Activated CD4-positive, alpha-beta T cell treated with anti-CD3 and anti-CD28 coated beads, Interleukin-2, Interleukin-4, amounts not matched to agents 100 ng/mL and 50 ng/mL, durations not matched to agents 16 hours and 8 hours (primary cell): ENCODE data around the gene NRXN3.

Source experiments
- DNase-seq: peaks from one replicate; pipeline ENCODE4 v3.0.0-alpha.2; 2020; ENCODE audit warnings: low spot score

NRXN3 gene

DNA sequence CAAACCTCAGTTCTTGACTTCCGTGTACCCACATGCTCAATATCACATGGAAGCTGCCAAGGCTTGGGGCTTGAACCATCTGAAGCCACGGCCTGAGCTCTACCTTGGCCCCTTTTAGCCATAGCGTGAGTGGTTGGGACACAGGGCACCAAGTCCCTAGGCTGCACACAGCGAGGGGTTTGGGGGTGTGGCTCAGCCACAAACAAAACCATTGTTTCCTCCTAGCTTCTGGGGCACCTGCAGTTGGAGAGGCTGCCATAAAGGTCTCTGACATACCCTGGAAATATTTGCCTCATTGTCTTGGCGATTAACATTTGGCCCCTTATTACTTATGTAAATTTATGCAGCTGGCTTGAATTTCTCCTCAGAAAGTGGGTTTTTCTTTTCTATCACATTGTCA lies 628.6 kb downstream of the NRXN3 start:
- DNase-seq: no peak

- no peak for DNase-seq
These were observed 635.4 kb downstream of the NRXN3 start for GRCh38 chr14:78805570-78805969.

GRCh38 chr14:78823035-78823434 lies 652.9 kb downstream of the NRXN3 start:
- no peak for DNase-seq

DNA sequence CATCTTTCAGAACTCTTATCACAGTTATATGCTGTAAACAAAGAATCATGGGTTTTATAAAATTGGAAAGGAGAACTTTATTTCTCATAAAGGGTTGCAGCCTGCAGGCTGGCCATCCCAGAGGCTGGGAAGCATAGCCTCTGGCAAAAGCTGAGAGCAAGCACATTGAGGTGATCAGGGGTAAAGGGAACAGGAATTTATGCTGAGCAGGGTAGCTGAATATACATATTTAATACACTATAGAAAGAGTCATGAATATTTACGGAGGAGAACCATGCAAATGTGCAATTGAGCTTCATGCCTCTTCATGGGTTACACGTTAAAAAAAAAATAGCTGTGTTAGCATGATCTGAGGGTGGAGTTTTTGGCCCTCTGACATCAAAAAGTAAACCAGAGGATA lies 653.3 kb downstream of the NRXN3 start:
- no peak for DNase-seq

DNA sequence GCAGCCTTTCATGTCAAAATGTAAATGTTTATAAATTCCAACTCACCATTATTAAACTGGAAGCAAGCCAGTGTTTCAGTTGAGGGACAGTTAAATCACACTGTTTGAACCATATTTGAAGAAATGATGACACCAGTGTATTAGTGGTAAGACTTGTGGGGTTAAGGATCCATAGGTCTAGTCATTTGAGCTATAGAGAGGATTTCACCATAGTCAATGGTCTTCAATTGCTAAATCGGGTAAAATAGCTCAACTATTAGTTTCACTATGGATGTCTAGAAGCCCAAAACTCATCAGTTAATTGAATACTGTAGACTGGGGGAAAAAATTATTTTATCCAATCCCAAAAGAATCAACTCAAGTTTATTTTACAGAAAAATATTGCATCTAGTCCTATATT lies 659.1 kb downstream of the NRXN3 start:
- DNase-seq: no peak

DNA sequence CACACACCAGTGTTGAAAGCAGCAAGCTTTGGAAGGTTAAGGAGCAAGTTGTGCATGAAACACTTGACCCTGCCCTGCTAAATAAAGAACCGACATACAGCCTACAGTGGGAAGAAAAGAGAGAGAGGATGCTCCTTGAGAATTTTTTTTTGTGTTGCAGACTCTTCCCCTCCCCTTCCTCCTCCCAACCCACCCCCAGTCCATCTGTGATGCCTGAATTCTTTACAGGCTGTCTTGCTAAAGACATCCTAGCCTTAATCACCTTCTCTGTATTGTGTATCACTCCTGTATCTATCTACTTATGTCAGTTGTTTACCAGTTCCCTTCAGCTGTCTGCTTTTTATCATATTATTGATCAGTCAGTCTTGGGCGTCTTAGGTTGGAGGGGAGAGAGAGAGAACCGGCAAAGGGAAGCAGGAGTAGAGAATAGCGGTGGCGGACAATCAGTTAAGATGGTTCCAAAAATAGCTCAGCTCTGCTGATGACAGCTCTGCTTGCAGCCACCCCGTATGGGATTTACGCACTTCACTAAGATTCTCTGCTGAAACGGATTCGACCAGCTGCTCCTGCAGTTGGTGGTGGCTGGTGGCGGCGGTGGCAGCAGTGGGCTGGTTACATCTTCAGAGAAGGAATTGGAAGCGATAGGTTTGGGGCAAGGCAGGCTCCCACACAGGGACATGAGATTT lies 664.7 kb downstream of the NRXN3 start:
- no peak for DNase-seq

DNA sequence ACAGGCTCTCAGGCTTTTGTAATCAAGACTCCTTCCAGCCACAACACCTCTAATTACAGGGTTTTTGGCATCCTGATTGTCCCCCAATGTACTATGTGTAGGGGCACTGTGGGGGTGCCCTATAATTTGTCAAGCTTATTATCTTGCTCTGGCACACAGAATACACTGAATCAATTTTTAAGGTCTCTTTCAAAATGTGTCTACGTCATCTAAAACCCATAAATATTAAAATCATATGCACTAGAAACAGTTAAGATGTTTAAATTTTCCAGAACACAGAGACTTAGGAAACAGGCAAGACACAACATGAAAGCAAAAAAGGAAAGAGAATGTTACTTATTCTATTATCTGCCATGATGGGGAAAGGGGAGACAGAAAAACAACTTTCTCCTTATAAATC lies 665.7 kb downstream of the NRXN3 start:
- DNase-seq: no peak

DNA sequence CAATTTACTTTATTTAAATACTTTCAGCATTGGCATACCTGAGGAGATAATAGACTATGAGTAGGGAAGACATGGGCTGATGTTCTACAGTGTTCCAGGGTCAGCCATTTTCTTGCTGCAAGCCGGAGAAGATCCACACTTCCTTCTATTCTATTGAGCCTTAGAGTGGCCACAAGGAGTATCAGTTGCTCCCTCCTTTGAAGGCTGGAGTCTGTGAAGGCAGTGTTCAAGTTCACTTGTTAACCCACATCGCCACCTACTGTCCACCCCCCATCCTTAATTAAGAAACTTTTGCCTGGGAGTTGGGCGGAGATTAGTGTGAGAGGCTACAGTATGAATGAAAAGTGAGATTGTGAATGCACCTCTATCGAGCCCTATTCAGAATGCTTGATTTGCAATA lies 666.6 kb downstream of the NRXN3 start:
- peak; percentile 24 for DNase-seq

DNA sequence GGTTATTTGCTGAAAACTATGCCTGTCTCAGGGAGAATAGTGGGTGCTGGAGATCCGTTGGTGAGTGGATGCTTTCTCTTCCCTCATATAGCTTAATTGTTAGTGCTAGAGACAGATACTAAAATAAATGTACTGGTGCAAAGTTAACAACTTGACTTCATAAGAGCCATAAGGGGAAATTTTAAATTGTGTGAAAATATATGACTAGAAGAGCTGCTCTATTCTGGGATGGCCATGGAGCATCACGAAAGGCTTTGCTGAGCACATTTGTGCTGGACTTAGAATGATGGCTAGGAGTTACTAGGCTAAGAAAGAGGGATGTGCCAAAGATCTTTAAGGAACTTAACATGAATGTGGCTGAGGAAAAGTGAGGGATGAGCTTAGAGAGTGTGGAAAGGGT lies 668.8 kb downstream of the NRXN3 start:
- DNase-seq: no peak

- DNase-seq: no peak
These were observed 670.7 kb downstream of the NRXN3 start for GRCh38 chr14:78840898-78841297.

DNA sequence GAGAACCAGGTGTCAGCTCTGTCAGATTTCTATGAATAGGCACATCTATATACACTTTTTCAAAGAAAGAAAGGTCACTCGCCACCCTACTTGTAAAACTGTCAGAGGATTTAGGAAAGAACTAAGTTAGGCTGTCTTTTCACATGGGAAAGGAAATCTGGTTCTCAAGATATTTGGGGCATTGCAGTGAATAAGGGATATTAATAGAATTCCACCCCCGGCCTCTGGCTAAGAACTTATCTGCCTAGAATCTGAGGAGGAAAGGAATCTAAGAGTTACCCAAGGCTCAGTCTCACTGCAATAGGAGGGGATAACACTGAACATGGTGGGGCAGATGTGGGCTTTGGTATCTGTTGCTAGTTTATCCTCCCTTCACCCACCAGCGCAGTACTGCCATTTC lies 677.6 kb downstream of the NRXN3 start:
- DNase-seq: no peak

GRCh38 chr14:78848234-78848820 lies 678.2 kb downstream of the NRXN3 start:
- DNase-seq: peak; percentile 42

GRCh38 chr14:78849952-78850351 lies 679.8 kb downstream of the NRXN3 start:
- no peak for DNase-seq

- no peak for DNase-seq
These were observed 681.0 kb downstream of the NRXN3 start for GRCh38 chr14:78851189-78851588.

DNA sequence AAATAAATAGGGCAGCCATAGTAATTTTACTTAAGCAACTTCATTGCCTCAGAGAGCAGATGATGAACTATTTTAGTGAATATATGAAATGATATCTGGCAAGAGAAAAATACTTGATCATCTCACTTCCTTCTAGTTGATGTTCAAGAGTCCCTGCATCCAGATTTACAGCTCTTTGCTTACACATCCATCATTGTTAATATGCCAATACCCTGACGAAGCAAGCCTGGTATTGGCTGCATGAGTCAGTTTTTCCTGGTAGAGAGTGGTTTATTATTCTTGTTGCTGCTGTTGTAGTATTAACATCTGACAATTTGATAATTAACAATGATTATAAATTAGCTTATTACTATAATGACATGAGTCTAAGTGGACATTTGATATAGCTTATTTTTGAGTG lies 681.9 kb downstream of the NRXN3 start:
- DNase-seq: no peak

DNA sequence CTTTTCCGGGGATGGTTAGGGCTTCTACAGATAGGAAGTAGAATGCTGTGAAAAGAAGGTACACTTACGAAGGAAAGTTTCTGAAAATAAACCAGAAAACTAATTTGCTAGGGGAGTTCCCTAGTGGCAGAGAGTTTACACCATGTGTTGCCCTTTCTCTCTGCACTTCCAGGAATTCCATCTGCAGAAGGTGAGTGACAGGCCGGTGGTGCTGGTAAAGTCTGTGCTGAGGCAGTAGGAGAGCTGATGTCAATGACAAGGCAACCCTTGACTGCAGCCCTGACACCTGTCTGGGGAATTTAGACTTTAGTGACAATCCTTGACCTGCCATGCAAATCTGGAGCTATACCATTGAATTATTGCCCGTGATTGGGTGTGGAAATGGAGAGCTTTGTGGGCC lies 687.8 kb downstream of the NRXN3 start:
- DNase-seq: no peak

DNA sequence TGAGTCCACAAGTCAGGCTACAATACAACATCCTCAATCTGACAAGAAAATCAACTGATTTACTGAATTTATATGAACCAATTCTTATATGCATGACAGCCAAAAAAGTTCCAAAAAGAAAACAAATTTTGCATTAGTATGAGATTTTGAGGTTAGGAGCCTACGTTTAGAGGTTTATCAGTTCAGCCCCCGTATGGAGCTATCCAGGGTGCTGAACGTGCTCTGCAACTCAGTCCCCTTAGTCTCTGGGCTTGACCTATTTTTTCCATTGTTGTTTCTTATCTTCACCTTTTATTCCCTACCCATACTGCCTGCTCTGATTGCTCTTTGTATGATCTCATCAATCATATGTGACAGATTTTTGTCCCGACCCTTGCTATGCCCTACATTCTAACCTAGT lies 693.0 kb downstream of the NRXN3 start:
- DNase-seq: no peak

- no peak for DNase-seq
These were observed 702.7 kb downstream of the NRXN3 start for GRCh38 chr14:78872837-78873236.

DNA sequence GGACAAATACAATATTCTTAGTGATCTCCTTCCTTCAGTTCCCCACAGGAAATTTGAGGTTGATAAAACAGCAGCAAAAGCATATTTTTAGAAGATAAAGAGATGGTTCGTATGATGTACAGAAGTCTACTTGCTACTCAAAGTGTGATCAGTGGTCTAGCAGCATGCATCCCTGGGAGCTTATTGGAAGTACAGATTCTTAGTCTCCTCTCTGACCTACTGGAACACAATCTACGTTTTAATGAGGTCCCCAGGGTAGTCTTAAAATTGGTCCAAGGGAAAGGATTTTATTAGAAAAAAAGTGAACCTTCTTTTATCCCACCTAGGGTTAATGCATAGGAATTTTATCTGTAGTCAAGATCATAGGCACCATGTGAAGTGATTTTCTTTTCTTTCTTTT lies 703.4 kb downstream of the NRXN3 start:
- no peak for DNase-seq

DNA sequence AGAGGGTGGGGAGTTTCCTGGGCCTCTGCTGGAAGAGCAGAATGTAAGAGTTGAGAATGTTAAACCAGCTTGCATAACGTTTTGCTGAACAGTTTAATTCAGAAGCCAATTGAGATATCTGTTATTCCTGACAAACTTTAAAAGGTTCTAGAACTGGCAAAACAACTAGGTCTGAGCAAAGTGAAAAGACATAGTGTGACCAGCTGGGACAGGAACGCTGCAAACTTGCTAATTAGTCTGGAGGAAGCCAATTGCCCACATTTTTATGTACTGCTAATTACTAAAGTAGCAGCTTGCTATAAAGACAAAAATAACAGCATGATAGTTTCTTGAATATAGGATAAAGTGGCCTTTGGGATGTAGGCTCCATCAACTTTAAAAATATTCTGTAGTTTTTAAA lies 704.9 kb downstream of the NRXN3 start:
- no peak for DNase-seq

GRCh38 chr14:78885884-78886283 lies 715.7 kb downstream of the NRXN3 start:
- no peak for DNase-seq

DNA sequence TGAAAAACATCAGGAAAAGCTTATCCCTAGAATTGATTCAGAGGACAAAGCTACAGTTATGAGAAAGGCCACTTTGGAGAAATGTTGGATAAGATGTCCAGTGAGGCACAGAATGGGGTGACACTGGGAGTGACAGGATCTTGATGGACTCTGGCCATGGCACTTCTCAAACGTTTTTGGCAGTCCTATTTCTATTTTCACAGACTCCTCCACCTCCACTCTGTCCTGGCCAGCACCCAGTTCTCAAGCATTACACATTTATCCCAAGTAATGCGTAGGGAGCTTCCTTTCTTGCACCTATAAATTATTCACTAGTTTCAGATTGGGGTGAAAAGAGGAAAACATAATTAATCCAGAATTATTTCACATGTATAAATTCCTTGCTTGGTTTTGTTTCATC lies 727.3 kb downstream of the NRXN3 start:
- DNase-seq: no peak

DNA sequence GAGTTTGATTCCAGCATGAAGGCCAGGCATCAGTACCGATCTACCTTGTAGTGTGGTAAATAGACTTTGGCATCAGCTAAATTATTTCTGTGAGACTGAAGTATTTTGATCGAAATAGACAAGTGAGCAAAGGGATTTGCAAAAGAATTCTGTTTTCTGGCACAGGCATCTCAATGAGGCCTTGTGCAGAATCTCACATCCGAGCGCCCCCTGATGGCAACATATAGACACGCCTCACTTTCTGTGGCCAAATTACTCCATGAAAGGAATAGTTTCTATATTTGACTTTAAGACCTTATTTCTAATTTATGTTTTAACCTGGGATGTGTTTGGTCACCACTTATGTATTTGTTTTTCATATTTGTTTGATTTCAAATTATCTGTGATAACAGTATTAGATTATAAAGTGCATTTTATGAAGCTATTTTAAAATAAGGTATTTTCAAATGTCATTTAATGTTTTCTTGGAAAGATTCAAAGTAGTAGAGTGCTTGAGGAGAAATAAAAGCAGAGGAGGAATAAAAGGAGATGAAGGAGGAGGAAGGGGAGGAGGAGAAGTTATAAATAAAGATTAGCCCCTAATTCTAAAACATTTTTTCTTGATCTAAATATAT lies 731.9 kb downstream of the NRXN3 start:
- DNase-seq: peak; percentile 12

GRCh38 chr14:78904094-78904493 lies 733.9 kb downstream of the NRXN3 start:
- no peak for DNase-seq
